ENCODE data around the gene VHLL.

GRCh38 chr1:156262461-156263287, 36.4 kb downstream of the VHLL start:
- TF ChIP-seq CTCF (IDR thresholded peaks at IDR 0.05; ENCODE audit: low read depth, low read length, missing input control): no peak
- TF ChIP-seq YY1 (IDR thresholded peaks at IDR 0.05): no peak
- no peak for TF ChIP-seq EGR1 (IDR thresholded peaks at IDR 0.05; ENCODE audit: low read depth in 2 of 2)
- no peak for TF ChIP-seq JUND (IDR thresholded peaks at IDR 0.05)
- no peak for TF ChIP-seq NR2F2 (IDR thresholded peaks at IDR 0.05)
